Peyer's patch (tissue), 4 donors: ENCODE measurements around the gene RNF217.

Experiments
- POLR2A ChIP-seq, 2 donors: fragments of 450-650 bp; IDR thresholded peaks; one replicate each; pipeline ENCODE4 v1.5.1; 2017; ENCODE audit warnings: antibody characterized with exemption in 2 of 2, mild to moderate bottlenecking in 2 of 2, moderate library complexity in 2 of 2
- TF ChIP-seq, protein P1 (sequence below), 6 experiments: fragments of 450-650 bp in 4 of 6; fragments of 200-600 bp in 2 of 6; sonication (generic) in 1 of 6; IDR thresholded peaks; one replicate each; pipeline ENCODE4 v1.5.1; 2017 to 2019; ENCODE audit warnings: antibody characterized with exemption in 6 of 6, mild to moderate bottlenecking in 3 of 6, moderate library complexity in 1 of 6

DNA sequence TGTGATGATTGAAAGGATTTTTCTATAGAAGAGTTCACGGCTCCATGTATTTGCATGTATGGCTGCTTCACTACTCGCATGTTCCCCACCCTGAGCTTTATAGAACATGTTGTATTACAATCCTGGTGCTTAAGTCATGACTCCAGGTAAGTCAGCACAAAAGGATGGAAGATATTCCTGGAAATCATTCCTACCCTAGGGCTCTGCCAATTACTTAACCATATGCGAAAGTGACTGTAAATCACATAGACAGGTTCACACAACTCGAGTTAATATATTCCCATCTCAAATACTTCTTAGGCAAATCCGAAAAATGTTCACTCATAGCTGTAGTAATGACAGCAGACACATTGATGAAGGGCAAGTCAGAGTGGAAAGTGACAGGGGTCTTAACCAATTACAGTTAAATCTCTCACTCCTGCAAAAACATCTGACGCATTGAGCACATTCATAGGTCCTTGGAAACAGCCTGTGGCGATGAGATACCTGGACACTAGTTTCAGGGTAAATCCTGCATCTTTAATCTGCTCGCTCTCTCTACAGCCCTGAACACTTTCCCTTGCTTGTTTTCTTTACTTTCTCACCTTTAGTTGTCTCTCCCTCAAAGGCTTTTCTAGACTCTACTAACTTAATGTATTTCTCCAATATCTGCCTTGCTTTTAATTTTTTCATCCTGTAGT is 35.1 kb downstream of the RNF217 start:
- TF ChIP-seq, protein P1, sequence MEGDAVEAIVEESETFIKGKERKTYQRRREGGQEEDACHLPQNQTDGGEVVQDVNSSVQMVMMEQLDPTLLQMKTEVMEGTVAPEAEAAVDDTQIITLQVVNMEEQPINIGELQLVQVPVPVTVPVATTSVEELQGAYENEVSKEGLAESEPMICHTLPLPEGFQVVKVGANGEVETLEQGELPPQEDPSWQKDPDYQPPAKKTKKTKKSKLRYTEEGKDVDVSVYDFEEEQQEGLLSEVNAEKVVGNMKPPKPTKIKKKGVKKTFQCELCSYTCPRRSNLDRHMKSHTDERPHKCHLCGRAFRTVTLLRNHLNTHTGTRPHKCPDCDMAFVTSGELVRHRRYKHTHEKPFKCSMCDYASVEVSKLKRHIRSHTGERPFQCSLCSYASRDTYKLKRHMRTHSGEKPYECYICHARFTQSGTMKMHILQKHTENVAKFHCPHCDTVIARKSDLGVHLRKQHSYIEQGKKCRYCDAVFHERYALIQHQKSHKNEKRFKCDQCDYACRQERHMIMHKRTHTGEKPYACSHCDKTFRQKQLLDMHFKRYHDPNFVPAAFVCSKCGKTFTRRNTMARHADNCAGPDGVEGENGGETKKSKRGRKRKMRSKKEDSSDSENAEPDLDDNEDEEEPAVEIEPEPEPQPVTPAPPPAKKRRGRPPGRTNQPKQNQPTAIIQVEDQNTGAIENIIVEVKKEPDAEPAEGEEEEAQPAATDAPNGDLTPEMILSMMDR (IDR thresholded peaks at IDR 0.05), result no peak
- no peak for TF ChIP-seq POLR2A (IDR thresholded peaks at IDR 0.05)
